Placental epithelial cell (primary cell): ENCODE results near the gene TNS1. TPM values are rescaled to one million over a fixed set of nuclear protein-coding genes. Genes with fewer than 3 reads are reported as not detected.

ENCODE experiments used
- small RNA-seq: library from RNA; depleted of rRNA; stranded (forward); fragments of <200 nt; gene quantifications from one replicate; pipeline ENCODE3, GENCODE V24; 2012
- total RNA-seq: library from RNA; depleted of rRNA; stranded (reverse); fragments of >200 nt; gene quantifications from 2 replicates; pipeline ENCODE4 v1.2.3, GENCODE V29; 2012

TNS1 gene
- total RNA-seq = 5.5 and 6.3 TPM in 2 replicates

DNA sequence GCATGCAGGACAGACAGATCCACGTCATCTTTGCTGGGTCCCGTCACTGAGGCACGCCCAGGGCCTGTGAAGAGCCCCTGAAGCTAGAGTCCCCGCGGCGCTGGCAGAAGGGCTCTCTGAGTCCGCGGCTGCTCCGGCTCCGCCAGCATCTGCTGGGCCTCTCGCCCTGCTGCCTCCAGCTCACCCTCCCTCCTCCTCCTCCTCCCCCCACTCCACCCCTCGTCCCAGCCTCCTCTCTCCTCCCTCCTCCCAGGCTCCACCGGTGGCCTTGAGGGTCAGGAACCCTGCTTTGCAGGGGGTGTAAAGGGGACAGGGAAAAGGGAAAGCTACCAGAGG is at the start of gene TNS1:
TNS1 (minus strand) TSS at position 151 of the 336 bp plus-strand sequence; CDS start at position 28, 123 bp downstream.

Small RNA genes lying within 50 kb of the gene (small RNA-seq; reads per million reads assigned to genes)
- not detected for gene MIR6809

Other genes with a start within 250 kb of the TNS1 start
- not detected in 2 replicates for gene RUFY4, start 66.3 kb upstream of the TNS1 start, total RNA-seq
- not detected in 2 replicates for gene CXCR2, start 123.0 kb upstream of the TNS1 start, total RNA-seq
- gene CXCR1, start 164.0 kb upstream of the TNS1 start, total RNA-seq = not detected in 2 replicates
- 268 and 530 TPM in 2 replicates for gene ARPC2, start 214.2 kb upstream of the TNS1 start, total RNA-seq